HAP-1 (cell line): ENCODE results near the gene EIF3L.

Experiments
- DNase-seq, 2 experiments: peaks; one replicate each; pipeline ENCODE4 v3.0.0-alpha.2; 2016 to 2020; ENCODE audit warnings: low spot score in 2 of 2
- H3K27me3 ChIP-seq: fragments of 250-450 bp; sonication (Bioruptor Pico); 2 replicates; pipeline ENCODE4 v1.5.1; 2020; ENCODE audit warnings: low read depth, mild to moderate bottlenecking, moderate library complexity
- H3K36me3 ChIP-seq: fragments of 250-450 bp; sonication (Bioruptor Pico); replicated peaks from 2 replicates; pipeline ENCODE4 v1.5.1; 2020; ENCODE audit warnings: mild to moderate bottlenecking
- H3K4me1 ChIP-seq: fragments of 250-450 bp; sonication (Bioruptor Pico); 2 replicates; pipeline ENCODE4 v1.5.1; 2020; ENCODE audit warnings: mild to moderate bottlenecking
- H3K4me3 ChIP-seq: fragments of 250-450 bp; sonication (Bioruptor Pico); 2 replicates; pipeline ENCODE4 v1.5.1; 2020; ENCODE audit warnings: mild to moderate bottlenecking, moderate library complexity
- H3K9me3 ChIP-seq: fragments of 250-450 bp; sonication (Bioruptor Pico); 2 replicates; pipeline ENCODE4 v1.5.1; 2020; ENCODE audit warnings: mild to moderate bottlenecking, moderate library complexity
- in situ Hi-C: fragments of 300-500 bp; cut with MboI; formaldehyde crosslinking; loops from 3 replicates; pipeline ENCODE4 v1.14.3; 2020; ENCODE audit warnings: low sequenced_read_pairs, inconsistent platforms, mixed read lengths

Gene EIF3L

DNA sequence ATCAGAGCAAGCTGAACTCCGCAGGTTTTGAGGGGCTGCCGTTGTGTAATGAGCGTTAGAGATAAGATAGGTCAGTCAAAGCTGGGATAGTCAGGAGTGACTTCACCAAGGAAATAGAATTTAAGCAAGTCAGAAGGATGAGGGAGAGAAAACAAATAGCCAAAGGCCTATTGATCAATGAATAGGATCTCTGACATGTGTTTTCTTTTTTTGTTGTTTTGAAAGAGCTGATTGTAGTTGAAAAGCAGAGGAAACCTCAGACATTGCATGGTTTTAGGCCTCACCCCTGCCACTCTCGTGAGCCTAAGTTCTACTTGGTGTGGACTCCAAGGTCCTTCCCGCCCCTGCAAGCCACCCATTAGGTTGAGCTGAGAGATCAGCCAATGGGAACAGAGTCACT is 3.2 kb downstream of the EIF3L start:
- H3K27me3 ChIP-seq: no peaks in the 10 kb centered on the region
- no peaks in the 10 kb centered on the region for H3K9me3 ChIP-seq
- no peak for DNase-seq
- H3K4me1 ChIP-seq: peaks cover 12% of the 10 kb centered on the region
- no peak overlapping the region for H3K4me3 ChIP-seq
- in situ Hi-C loops: no loop called here
- peaks cover 77% of the 10 kb centered on the region for H3K36me3 ChIP-seq

DNA sequence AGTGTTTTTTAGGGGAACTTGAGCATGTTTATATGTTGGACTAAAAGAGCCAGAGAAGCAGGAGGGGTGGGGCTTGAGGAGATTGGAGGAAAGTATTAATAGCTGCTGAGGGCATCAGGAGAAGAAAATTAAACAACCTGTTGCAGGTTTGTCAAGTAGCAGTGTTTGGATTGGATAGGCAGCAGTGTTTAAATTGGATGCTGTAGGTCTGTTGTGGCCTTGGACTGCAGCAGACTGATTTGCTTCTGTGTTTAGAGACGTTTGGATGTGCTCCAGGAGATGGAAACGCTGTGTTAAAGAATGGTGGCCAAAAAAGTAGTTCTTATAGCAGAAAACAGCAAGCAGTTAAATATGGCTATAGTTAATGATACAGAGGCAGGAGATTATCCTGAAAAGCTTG is 5.7 kb downstream of the EIF3L start:
- H3K27me3 ChIP-seq: no peaks in the 10 kb centered on the region
- H3K9me3 ChIP-seq: no peaks in the 10 kb centered on the region
- in situ Hi-C loops: no loop called here
- peaks cover 94% of the 10 kb centered on the region for H3K36me3 ChIP-seq
- DNase-seq: no peak
- peaks cover 9% of the 10 kb centered on the region for H3K4me1 ChIP-seq
- no peak overlapping the region for H3K4me3 ChIP-seq

DNA sequence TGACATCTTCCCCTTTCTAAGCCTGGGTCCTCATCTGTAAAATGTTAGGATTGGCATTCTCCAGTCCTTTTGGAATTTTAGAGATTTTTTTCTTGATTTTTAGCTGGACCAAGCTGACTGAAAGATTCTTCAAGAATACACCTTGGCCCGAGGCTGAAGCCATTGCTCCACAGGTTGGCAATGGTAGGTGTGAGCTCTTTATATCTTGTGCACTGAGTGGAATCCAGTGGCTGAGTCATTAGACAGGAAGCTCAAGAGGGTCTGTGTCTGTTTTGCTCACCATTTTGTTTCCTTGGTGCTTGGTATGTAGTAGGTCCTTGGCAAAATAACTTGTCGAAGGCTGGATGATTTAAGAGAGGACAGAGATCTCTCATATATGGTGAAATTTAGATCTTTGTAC is 6.2 kb downstream of the EIF3L start:
- H3K4me1 ChIP-seq: peaks cover 5% of the 10 kb centered on the region
- no peak for DNase-seq
- no peaks in the 10 kb centered on the region for H3K27me3 ChIP-seq
- H3K4me3 ChIP-seq: no peak overlapping the region
- H3K36me3 ChIP-seq: peaks cover 94% of the 10 kb centered on the region
- in situ Hi-C loops: no loop called here
- no peaks in the 10 kb centered on the region for H3K9me3 ChIP-seq

DNA sequence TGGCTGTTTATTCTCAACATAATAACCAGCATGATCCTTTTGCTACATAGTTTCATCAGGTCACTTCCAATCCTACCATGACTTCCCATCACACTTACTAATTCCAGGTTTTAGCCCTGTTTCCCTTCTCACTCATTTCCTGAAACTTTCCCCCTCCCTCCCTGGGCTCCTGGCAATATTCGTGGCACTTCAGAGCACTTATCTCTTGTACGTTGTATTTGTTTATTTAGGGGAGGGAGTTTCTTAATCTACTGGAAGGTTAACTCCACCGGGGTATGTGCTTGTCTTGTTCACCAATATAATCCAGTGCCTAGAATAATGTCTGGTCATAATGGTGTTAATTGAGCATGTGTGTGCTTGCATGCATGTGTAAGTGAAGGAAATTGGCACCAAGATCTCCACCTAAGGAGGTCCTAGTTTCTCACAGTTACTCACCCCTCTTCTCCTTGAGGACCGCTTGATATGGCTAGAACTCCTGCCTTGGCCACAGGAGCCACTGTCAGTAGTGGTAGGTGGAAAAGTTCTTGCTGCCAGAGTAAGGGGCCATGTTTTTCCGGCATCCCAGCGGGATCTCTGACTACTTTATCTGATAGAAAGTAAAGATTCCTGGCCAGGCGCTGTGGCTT is 11.7 kb downstream of the EIF3L start:
- Histone ChIP-seq H3K36me3 (peaks cover 90% of the 10 kb centered on the region), H3K27me3 (no peaks in the 10 kb centered on the region), H3K4me1 (peaks cover 15% of the 10 kb centered on the region), H3K9me3 (no peaks in the 10 kb centered on the region), H3K4me3 (no peak overlapping the region)
- in situ Hi-C loops: no loop called here
- no peak for DNase-seq

- Histone ChIP-seq H3K9me3 (no peaks in the 10 kb centered on the region), H3K36me3 (peaks cover 95% of the 10 kb centered on the region), H3K27me3 (no peaks in the 10 kb centered on the region), H3K4me3 (no peak overlapping the region), H3K4me1 (peaks cover 15% of the 10 kb centered on the region)
- in situ Hi-C loops: no loop called here
- DNase-seq: peak in 1 of 2 experiments; percentile 8
Observed at GRCh38 chr22:37862570-37863325, 13.5 kb downstream of the EIF3L start.

- Histone ChIP-seq H3K4me1 (peaks cover 13% of the 10 kb centered on the region), H3K9me3 (no peaks in the 10 kb centered on the region), H3K27me3 (no peaks in the 10 kb centered on the region), H3K36me3 (peaks cover 91% of the 10 kb centered on the region), H3K4me3 (no peak overlapping the region)
- in situ Hi-C loops: no loop called here
- DNase-seq: no peak
Observed at GRCh38 chr22:37865510-37865909, 16.3 kb downstream of the EIF3L start.

GRCh38 chr22:37870273-37870672 is 21.1 kb downstream of the EIF3L start:
- no peak for DNase-seq
- no peaks in the 10 kb centered on the region for H3K27me3 ChIP-seq
- in situ Hi-C loops: no loop called here
- no peaks in the 10 kb centered on the region for H3K9me3 ChIP-seq
- no peak overlapping the region for H3K4me3 ChIP-seq
- no peaks in the 10 kb centered on the region for H3K4me1 ChIP-seq
- peaks cover 94% of the 10 kb centered on the region for H3K36me3 ChIP-seq

DNA sequence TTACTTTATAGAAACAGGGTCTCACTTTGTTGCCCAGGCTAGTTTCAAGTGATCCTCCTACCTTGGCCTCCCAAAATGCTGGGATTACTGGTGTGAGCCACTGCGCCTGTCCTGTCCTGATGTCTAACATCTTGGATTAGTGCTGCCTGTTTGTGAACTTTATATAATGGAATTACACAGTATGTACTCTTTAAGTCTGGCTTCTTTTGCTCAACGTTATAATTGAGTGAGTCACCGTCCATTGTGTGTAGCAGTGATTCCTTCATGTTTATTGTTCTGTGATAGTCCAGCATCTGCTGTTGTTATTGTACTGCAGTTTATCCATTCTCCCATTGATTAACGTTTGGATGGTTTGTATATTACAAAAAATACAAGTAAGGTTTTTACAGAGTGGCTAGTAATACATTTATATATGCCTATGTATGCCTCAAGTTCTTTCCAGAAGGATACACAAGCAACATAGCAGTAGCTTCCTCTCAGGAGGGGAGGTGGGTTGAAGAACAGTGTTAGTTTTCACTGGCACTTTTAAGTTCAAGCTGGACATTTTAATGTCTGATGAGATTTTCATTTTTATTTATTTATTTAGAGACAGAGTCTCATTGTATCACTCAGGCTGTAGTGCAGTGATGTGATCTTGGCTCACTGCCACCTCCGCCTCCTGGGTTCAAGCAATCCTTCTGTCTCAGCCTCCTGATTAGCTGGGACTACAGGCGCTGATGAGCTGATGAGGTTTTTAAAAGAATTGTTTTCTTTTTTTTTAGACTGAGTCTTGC is 31.6 kb downstream of the EIF3L start:
- H3K36me3 ChIP-seq: peaks cover 79% of the 10 kb centered on the region
- in situ Hi-C loops: loop anchor here (25.0 kb wide), 2 partner anchors 606 to 1369 kb away; partner anchors contain the start of gene FOXRED2
- H3K4me1 ChIP-seq: no peaks in the 10 kb centered on the region
- no peaks in the 10 kb centered on the region for H3K27me3 ChIP-seq
- peak in 1 of 2 experiments; percentile 43 for DNase-seq
- no peak overlapping the region for H3K4me3 ChIP-seq
- no peaks in the 10 kb centered on the region for H3K9me3 ChIP-seq

- no peak for DNase-seq
- Histone ChIP-seq H3K4me1 (no peaks in the 10 kb centered on the region), H3K36me3 (peaks cover 80% of the 10 kb centered on the region), H3K27me3 (no peaks in the 10 kb centered on the region), H3K9me3 (no peaks in the 10 kb centered on the region), H3K4me3 (no peak overlapping the region)
- in situ Hi-C loops: loop anchor here (25.0 kb wide), 2 partner anchors 603 to 1372 kb away; partner anchors contain the start of gene FOXRED2
Observed at GRCh38 chr22:37884420-37884819, 35.2 kb downstream of the EIF3L start.

GRCh38 chr22:37887584-37888378 is 38.6 kb downstream of the EIF3L start:
- no peaks in the 10 kb centered on the region for H3K4me1 ChIP-seq
- no peak for DNase-seq
- H3K36me3 ChIP-seq: peaks cover 77% of the 10 kb centered on the region
- H3K27me3 ChIP-seq: no peaks in the 10 kb centered on the region
- H3K4me3 ChIP-seq: no peak overlapping the region
- no peaks in the 10 kb centered on the region for H3K9me3 ChIP-seq
- in situ Hi-C loops: loop anchor here (25.0 kb wide), 2 partner anchors 600 to 1375 kb away; partner anchors contain the start of gene FOXRED2

GRCh38 chr22:37891926-37892325 is 42.7 kb downstream of the EIF3L start:
- Histone ChIP-seq H3K9me3 (no peaks in the 10 kb centered on the region), H3K4me1 (peaks cover 4% of the 10 kb centered on the region), H3K36me3 (peaks cover 54% of the 10 kb centered on the region), H3K4me3 (no peak overlapping the region), H3K27me3 (no peaks in the 10 kb centered on the region)
- in situ Hi-C loops: loop anchor here (25.0 kb wide), 2 partner anchors 595 to 1380 kb away; partner anchors contain the start of gene FOXRED2
- no peak for DNase-seq

- Histone ChIP-seq H3K9me3 (no peaks in the 10 kb centered on the region), H3K4me1 (peaks cover 4% of the 10 kb centered on the region), H3K36me3 (peaks cover 46% of the 10 kb centered on the region), H3K4me3 (no peak overlapping the region), H3K27me3 (no peaks in the 10 kb centered on the region)
- no peak for DNase-seq
- in situ Hi-C loops: loop anchor here (25.0 kb wide), 2 partner anchors 595 to 1380 kb away; partner anchors contain the start of gene FOXRED2
Observed at GRCh38 chr22:37892566-37893335, 43.5 kb downstream of the EIF3L start.
